T-helper 2 cell treated with Interferon-gamma antibody and Interleukin-4, amounts not matched to agents 100 ng/mL and 5 ng/mL, for 36 hours (primary cell): ENCODE measurements around the gene CIDEA. TPM values are rescaled to one million over a fixed set of nuclear protein-coding genes. Genes with fewer than 3 reads are reported as not detected.

Source experiments
- intact Hi-C: fragments of 100-400 bp; cut with micrococcal nuclease; formaldehyde crosslinking; loops from one replicate; pipeline ENCODE4 v1.15.1; 2023
- total RNA-seq: library from RNA; stranded (reverse); gene quantifications from 2 replicates; pipeline ENCODE4 v1.2.3, GENCODE V29; 2022

The CIDEA gene
- total RNA-seq, 1 donor from 2014 or later: not detected

- intact Hi-C loops: no loop called here
Measured at GRCh38 chr18:12295389-12296086, 41.4 kb downstream of the CIDEA start.

DNA sequence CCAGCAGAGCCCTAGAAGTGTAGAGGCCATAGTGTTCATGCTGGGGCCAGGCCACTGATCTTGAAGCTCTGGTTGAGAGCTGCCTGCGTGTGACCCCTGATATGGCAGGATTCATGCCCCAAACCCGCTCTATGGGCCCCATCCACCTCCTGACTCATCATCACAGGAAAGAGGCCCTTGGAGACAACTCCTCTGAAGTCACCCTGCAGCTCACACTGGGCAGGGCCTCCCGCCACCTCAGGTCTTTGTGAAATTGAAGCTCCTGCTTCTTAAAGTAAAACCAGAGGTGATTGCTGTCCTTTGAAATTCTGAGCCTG, 41.9 kb downstream of the CIDEA start:
- intact Hi-C loops: no loop called here

- intact Hi-C loops: no loop called here
Measured at GRCh38 chr18:12296457-12296856, 42.3 kb downstream of the CIDEA start.

- intact Hi-C loops: no loop called here
Measured at GRCh38 chr18:12299862-12300261, 45.7 kb downstream of the CIDEA start.

DNA sequence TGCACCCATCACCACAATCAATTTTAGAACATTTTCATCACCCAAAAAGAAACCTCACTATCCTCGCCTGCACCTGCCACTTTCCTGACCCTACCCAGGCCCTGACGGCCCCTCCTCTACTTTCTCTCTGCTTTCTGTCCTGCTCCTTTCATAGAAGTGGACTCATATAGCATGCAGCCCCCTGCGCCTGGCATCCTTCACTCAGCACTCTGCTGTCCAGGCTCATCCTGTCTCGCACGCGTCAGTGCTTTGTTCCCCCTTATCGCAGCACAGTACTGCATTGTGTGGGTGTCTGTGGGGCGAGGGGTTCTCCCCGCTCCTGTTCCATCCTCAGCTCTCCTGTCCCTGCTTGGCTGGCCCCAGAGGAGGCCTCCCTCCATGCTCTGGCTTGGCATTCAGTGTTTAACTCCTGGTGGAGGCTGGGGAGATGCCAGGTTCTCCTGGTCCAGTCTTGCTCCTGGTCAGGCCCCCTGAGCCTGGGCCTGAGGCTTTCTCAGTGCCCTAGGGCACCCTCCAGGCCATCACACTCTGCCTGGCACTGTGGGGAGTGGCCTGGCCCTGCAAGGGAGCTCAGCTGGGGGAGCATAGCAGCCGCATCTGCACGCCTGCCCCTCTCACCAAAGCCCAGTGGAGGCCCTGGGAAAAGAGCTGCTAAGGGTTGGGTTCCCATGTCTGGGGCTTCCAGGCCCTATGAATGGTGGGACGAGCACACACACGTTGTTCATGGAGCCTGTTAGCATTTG, 47.3 kb downstream of the CIDEA start:
- intact Hi-C loops: no loop called here

DNA sequence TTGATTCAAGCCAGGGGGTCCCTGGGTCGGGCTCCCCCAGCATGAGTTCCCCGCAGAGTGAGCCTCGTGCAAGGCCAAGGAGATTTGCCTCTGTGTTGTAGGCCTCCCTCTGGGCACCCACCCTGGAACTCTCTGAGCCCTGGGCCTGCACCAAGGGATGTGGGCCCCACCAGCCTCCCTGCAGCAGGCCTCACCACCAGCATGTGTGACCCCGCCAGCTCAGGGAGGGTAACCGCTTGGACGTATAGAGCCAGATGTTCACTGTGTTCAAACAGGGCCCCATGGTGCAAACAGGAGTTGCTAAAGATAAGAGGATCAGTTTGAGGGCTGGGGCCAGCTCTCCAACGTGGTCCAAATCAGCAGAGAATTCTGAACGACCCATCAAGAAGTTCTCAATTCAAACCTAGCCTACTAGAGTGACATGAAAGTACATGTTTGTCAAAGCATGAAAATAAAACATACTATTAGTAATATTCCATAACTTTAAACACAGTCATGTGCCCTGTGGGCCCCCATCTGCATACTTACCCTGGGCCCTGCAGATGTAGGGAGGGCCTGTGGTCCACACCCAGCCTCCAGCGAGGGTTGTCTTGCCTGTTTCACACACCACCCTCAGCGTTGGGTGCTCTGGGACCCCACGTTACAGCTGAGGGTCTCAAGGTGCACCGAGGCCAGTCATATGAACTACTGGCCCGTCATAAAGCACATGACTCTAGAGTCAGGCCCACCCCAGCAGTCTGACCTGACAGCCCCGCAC, 48.4 kb downstream of the CIDEA start:
- intact Hi-C loops: no loop called here

GRCh38 chr18:12304351-12305210, 50.4 kb downstream of the CIDEA start:
- intact Hi-C loops: no loop called here

GRCh38 chr18:12305211-12305610, 51.0 kb downstream of the CIDEA start:
- intact Hi-C loops: no loop called here

GRCh38 chr18:12305930-12306629, 51.9 kb downstream of the CIDEA start:
- intact Hi-C loops: no loop called here

- intact Hi-C loops: no loop called here
Measured at GRCh38 chr18:12306752-12307700, 52.9 kb downstream of the CIDEA start.

GRCh38 chr18:12307701-12308385, 53.7 kb downstream of the CIDEA start, which contains the start of gene TUBB6:
TSS of gene TUBB6 (plus strand) at chr18:12308241. CDS start at chr18:12308293, 52 bp downstream.
- intact Hi-C loops: loop anchor here (2.0 kb wide), 1 partner anchor 63 kb away; no protein-coding TSS in a partner anchor

DNA sequence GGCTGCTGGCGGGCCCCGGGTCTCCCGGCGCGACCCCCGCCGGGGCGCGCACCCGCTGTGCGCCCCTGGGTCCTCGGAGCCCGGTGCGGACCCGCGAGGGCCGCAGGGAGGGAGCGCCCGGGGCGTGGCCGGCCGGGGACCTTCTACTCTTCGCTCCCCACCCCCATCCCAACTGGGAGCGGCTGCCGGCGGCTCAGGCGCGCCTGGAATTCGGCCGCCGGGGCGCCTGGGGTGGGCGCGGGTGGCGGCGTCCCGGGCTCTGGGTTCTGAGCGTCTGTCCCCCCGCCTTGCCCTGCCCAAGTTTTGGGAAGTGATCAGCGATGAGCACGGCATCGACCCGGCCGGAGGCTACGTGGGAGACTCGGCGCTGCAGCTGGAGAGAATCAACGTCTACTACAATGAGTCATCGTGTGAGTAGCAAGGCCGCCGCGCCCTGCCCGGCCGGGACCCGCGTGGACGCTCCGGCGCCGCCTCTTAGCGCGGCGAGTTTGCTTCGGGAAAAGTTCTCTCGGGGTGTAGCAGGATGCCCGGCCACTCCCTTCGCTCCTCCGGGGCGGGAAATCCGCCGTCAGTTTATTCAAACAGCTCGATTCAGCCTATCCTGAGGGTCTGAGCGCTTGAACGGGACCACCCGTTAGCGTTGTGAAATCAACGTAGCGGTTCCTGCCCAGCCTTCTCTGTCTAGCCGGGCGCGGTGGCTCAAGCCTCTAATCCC, 54.4 kb downstream of the CIDEA start:
- intact Hi-C loops: loop anchor here (2.0 kb wide), 1 partner anchor 62 kb away; no protein-coding TSS in a partner anchor

GRCh38 chr18:12309683-12310198, 55.6 kb downstream of the CIDEA start:
- intact Hi-C loops: loop anchor here (2.0 kb wide), 1 partner anchor 61 kb away; no protein-coding TSS in a partner anchor

- intact Hi-C loops: no loop called here
Measured at GRCh38 chr18:12310762-12311161, 56.6 kb downstream of the CIDEA start.

DNA sequence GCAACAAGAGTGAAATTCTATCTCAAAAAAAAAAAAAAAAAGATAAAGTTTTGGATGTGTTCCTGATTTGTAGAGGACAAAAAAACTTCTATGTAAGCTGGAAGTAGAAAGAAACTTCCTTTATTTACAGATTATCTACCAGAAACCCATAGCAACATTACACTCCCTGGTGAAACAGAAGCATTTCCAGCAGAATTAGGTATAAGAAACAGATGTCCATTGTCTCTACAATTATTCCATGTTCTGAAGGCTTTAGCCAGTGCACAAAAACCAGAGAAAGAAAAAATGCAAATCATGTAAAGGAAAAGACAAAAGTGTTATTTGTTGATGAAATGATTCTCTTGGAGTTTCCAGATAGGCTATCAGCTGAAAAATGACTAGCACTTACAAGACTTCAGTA, 58.8 kb downstream of the CIDEA start:
- intact Hi-C loops: no loop called here

GRCh38 chr18:12313530-12314245, 59.5 kb downstream of the CIDEA start:
- intact Hi-C loops: no loop called here
